Ishikawa (cell line): ENCODE measurements around the gene OR4D5.

Experiments used
- CEBPB ChIP-seq: IDR thresholded peaks from 2 replicates; pipeline ENCODE4 v1.6.1; 2012
- CREB1 ChIP-seq: IDR thresholded peaks from 2 replicates; pipeline ENCODE4 v1.6.1; 2012; ENCODE audit warnings: low read depth
- EGR1 ChIP-seq: IDR thresholded peaks from 2 replicates; pipeline ENCODE4 v1.6.1; 2012
- EP300 ChIP-seq: IDR thresholded peaks from 2 replicates; pipeline ENCODE4 v1.6.1; 2012; ENCODE audit warnings: borderline replicate concordance
- FOXM1 ChIP-seq: IDR thresholded peaks from 2 replicates; pipeline ENCODE4 v1.6.1; 2012; ENCODE audit warnings: low read depth, borderline replicate concordance
- NFIC ChIP-seq: IDR thresholded peaks from 2 replicates; pipeline ENCODE4 v1.6.1; 2012
- RAD21 ChIP-seq: IDR thresholded peaks from 2 replicates; pipeline ENCODE4 v1.6.1; 2012; ENCODE audit warnings: low read depth
- TAF1 ChIP-seq: IDR thresholded peaks from 2 replicates; pipeline ENCODE4 v1.6.1; 2012; ENCODE audit warnings: low read depth, mild to moderate bottlenecking
- TCF12 ChIP-seq: IDR thresholded peaks from 2 replicates; pipeline ENCODE4 v1.6.1; 2012; ENCODE audit warnings: low read depth
- TEAD4 ChIP-seq: IDR thresholded peaks from 2 replicates; pipeline ENCODE4 v1.6.1; 2012
- YY1 ChIP-seq: IDR thresholded peaks from 2 replicates; pipeline ENCODE4 v1.6.1; 2012; ENCODE audit warnings: low read depth
- ZBTB7A ChIP-seq: IDR thresholded peaks from 2 replicates; pipeline ENCODE4 v1.6.1; 2012; ENCODE audit warnings: low read depth
- TF ChIP-seq, protein P1 (sequence below): IDR thresholded peaks from 2 replicates; pipeline ENCODE4 v1.6.1; 2012
- TF ChIP-seq, protein P2 (sequence below): IDR thresholded peaks from 2 replicates; pipeline ENCODE4 v1.6.1; 2012
- TF ChIP-seq, protein P3 (sequence below): IDR thresholded peaks from 2 replicates; pipeline ENCODE4 v1.6.1; 2012; ENCODE audit warnings: low read depth, mild to moderate bottlenecking

OR4D5 gene

DNA sequence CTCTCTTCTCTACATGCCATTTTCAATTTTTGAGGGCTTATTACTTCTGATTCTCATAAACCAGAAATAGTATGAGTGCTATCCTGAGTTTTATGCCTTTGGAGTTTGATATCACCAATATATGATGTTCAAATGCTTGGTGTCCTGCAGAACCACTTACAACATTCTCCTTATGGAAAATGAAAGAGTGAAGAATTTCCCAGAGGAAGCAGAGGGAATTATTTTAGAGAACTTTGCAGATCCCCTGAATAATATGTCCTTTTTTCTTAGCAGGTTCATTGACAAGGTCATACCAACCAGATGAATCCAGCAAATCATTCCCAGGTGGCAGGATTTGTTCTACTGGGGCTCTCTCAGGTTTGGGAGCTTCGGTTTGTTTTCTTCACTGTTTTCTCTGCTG, at the start of gene OR4D5:
TSS of gene OR4D5 (plus strand) at position 301 of the 400 bp plus-strand sequence. CDS start at position 301, 0 bp downstream.
- TF ChIP-seq EP300, result no peak
- TF ChIP-seq NFIC, result no peak
- TF ChIP-seq, protein P1, sequence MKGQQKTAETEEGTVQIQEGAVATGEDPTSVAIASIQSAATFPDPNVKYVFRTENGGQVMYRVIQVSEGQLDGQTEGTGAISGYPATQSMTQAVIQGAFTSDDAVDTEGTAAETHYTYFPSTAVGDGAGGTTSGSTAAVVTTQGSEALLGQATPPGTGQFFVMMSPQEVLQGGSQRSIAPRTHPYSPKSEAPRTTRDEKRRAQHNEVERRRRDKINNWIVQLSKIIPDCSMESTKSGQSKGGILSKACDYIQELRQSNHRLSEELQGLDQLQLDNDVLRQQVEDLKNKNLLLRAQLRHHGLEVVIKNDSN, result no peak
- no peak for TF ChIP-seq RAD21
- no peak for TF ChIP-seq YY1
- no peak for TF ChIP-seq ZBTB7A
- TF ChIP-seq, protein P2, sequence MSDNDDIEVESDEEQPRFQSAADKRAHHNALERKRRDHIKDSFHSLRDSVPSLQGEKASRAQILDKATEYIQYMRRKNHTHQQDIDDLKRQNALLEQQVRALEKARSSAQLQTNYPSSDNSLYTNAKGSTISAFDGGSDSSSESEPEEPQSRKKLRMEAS, result no peak

DNA sequence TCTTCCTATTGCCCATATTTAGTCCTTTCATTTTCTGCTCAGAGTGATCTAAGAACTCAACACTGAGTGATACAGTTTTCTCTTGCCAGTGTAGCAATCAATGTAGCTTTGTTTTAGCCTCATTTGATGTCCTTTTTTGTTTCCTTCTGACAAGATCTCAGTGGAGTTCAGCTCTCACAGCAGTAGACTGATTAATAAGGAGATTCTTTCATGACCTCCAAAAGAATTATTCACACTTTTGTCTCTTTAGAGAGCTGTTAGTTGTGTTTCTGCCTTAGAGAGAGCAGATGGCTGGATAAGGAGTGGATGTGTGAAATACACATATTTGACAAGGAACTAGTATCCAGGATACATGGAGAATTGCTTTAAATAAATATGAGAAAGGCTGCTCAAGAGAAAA, 47.4 kb upstream of the OR4D5 start:
- TF ChIP-seq, protein P1, result no peak
- TF ChIP-seq YY1, result no peak
- TF ChIP-seq, protein P2, result no peak
- TF ChIP-seq NFIC, result no peak
- TF ChIP-seq TAF1, result no peak
- TF ChIP-seq TCF12, result no peak
- TF ChIP-seq, protein P3, sequence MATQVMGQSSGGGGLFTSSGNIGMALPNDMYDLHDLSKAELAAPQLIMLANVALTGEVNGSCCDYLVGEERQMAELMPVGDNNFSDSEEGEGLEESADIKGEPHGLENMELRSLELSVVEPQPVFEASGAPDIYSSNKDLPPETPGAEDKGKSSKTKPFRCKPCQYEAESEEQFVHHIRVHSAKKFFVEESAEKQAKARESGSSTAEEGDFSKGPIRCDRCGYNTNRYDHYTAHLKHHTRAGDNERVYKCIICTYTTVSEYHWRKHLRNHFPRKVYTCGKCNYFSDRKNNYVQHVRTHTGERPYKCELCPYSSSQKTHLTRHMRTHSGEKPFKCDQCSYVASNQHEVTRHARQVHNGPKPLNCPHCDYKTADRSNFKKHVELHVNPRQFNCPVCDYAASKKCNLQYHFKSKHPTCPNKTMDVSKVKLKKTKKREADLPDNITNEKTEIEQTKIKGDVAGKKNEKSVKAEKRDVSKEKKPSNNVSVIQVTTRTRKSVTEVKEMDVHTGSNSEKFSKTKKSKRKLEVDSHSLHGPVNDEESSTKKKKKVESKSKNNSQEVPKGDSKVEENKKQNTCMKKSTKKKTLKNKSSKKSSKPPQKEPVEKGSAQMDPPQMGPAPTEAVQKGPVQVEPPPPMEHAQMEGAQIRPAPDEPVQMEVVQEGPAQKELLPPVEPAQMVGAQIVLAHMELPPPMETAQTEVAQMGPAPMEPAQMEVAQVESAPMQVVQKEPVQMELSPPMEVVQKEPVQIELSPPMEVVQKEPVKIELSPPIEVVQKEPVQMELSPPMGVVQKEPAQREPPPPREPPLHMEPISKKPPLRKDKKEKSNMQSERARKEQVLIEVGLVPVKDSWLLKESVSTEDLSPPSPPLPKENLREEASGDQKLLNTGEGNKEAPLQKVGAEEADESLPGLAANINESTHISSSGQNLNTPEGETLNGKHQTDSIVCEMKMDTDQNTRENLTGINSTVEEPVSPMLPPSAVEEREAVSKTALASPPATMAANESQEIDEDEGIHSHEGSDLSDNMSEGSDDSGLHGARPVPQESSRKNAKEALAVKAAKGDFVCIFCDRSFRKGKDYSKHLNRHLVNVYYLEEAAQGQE, result no peak
- no peak for TF ChIP-seq EGR1
- TF ChIP-seq ZBTB7A, result no peak
- no peak for TF ChIP-seq EP300
- no peak for TF ChIP-seq FOXM1
- no peak for TF ChIP-seq RAD21
- TF ChIP-seq TEAD4, result no peak

DNA sequence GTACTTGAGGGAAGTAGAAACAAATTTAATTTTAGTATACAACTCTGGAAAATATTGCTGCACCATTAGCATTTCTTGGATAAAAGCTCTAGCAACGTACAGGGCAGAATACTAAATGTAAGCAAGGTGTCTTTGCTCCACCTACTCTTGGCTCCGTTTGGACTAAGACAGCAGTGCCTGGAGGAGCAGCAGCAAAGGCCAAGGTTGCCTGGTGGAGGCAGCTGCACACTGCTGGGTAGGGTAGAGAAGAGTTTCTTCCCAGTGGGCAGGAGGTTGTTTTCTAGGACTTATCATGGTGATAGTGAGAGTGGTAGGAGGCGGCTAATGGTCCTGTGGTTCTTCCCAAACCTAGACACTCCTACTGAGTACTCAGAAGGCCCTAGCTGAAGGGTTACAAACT, 39.6 kb upstream of the OR4D5 start:
- TF ChIP-seq CEBPB (no peak), RAD21 (no peak), NFIC (no peak)

DNA sequence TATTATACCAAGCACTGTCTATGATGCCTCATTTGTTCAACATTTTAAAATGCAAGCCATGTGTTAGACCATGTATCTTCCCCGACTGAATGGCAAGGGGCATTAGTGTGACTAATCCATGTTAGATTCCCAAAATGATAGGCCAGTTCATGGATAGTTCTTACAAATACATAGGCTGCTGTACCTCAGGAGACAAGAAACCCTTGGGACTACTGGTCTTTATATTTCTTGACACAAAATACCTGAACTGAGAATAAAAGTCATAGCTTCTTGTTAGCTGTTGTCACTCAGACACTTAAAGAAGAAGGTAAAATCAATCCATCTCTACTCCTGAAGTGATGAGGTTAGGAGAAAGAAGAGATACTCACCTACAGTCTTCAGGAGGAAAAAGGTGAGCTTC, 37.5 kb upstream of the OR4D5 start, which contains the start of gene OR8D4:
TSS of gene OR8D4 (plus strand) at position 301 of the 400 bp plus-strand sequence. CDS start 4,265 bp downstream, outside the sequence.
- TF ChIP-seq CREB1 (no peak), NFIC (no peak), EGR1 (no peak), RAD21 (no peak)

DNA sequence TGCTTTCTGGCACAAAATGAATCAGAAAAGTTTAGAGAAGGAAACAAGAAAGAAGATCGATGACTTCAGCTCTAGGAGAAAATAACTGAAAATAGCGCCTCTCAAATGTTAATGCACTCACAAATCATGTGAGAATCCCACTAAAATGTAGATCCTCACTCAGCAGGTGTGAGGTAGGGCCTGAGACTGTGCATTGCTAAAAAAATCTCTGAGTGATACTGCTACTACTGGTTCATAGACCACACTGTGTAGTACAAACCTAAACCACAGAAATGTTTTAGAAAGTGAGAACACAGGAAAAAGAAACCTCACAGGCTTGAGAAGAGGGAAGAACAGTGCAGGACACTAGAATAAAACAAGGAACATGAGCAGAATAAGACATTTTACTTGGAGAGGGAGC, 35.5 kb upstream of the OR4D5 start:
- TF ChIP-seq ZBTB7A (no peak), CEBPB (no peak), TAF1 (no peak)

DNA sequence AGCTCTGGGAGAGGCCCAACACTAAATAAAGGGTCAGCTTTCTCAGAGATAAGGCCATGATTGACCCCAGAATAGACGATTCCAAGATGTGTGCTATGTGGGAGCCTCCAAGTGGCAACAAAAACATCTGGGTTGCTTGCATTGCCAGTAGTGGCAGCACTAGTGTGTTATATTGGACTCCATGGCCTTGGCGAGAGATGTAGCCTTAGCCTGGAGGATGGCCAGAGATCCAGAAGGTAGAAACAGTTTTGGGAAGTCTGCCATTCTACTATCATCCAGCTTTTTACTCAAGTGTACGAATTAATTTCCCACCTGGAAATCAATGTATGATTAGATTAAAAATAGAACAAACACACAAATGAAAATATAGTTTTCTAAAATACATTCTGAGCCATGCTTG, 34.5 kb upstream of the OR4D5 start:
- no peak for TF ChIP-seq CEBPB

DNA sequence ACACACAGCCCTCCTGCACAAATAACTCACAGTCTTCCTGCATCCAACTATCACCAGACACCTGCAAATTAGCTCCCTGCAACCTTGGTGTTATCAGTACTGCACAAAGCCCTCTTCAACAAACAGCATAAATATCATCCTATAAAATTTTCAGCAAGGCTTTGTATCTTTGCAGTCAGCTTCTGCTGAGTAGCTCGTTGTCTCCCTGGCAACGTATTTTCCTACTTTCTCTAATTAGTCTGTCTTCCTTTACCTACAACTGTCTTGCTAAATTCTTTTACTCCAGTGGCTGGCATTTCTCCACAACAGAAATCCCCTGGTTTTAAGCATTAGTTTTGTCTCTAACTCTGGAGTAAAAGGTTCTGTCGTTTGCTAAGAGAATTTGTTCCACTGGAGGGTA, 33.6 kb upstream of the OR4D5 start:
- TF ChIP-seq TEAD4, result no peak
- TF ChIP-seq NFIC, result no peak
- TF ChIP-seq, protein P2, result no peak
- TF ChIP-seq FOXM1, result no peak
- TF ChIP-seq, protein P3, result no peak

DNA sequence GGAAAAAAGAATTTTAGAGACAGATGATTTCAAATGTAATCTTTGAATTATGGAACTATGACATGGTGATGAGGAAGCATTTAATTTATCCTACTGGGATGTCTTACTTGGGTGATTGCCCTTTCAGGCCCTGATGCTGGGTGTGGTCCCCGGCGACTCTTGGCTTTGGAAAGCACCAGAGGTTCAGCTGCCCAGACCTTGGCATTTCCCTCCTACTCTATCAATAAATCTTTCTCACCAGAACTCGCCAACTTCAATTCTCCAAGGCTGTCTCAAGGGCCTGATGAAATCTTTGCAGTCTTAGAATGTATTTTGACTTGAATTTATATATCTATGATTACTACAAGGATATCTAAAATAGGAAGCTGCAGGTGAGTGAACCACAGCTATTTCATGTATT, 18.5 kb upstream of the OR4D5 start:
- TF ChIP-seq TCF12 (no peak), CREB1 (no peak), TAF1 (no peak), CEBPB (no peak), TEAD4 (no peak), NFIC (no peak), ZBTB7A (no peak), YY1 (no peak)
- TF ChIP-seq, protein P3, result no peak
- TF ChIP-seq, protein P2, result no peak
